Endometrium (tissue), 2 donors: ENCODE measurements around the gene PDZD2.
"Not testable (repeated sequence)": the region's sequence is repeated elsewhere in the genome, so short reads cannot be mapped to it uniquely, and the experiment has no call there.

Experiments used
- FAIRE-seq: peaks from 2 replicates; lab custom pipeline; 2012; peaks lifted over from hg19 to GRCh38; lab: Jason Lieb, UNC
- donor health status: control.
- donor health status: control.

The PDZD2 gene

DNA sequence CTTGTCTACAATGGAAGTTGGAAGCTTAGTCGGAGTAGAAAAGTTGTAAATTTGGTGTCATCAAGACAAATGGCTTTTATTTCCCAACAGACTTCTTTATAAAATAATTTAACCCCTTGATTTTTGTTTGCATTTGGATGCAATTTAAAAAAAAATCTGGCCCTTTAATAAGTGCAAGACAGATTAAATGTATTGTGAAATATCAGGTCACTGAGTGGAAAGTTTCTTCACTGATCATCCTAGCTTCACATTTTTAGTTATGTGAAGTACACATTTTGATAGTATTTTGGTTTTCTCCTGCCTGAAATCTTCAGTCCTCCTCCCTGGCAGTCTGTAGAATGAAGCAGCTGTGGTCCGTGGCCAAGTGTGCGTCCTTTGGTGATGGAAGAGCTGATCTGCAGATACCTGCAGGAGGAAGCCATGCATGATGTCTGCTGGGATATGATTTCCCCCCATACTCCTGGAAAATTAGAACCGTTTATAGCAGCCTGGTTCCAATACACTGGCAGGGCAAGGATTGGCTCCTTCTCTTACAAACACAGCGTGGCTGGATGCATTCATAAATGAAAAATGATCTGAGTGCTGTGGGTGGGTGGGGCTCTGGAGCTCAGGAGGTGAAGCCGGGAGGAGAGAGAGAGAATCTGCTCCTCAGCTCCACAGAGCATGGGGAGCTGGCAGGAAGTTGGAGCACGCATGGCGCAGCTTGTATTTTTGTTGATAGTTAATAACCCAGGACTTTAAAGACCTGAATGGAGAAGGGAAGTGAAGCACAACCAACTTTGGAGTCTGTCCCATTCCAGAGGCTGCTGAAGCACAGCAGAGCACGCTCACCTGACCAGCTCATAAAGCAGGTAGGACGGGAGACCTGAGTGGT is 296.8 kb downstream of the PDZD2 start:
- FAIRE-seq = no peak

DNA sequence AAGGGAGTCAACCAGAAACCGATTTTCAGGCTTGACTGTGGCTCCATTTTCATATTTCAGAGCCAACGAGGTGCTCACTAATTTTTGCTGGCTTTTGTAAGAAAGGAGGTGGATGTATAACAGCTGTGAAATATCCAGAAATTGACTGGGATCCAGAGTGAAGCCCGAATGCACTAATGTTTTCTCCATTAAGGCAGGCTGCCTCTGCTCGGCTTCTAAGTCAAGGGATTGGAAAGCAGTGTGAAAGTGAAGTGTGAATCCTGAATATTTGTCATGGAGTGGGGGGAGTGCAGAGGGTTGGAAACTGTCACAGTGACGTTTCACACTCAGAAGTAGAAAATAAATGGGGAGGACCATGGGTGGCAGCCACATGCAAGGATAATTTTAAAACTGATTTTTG is 297.8 kb downstream of the PDZD2 start:
- FAIRE-seq = no peak

DNA sequence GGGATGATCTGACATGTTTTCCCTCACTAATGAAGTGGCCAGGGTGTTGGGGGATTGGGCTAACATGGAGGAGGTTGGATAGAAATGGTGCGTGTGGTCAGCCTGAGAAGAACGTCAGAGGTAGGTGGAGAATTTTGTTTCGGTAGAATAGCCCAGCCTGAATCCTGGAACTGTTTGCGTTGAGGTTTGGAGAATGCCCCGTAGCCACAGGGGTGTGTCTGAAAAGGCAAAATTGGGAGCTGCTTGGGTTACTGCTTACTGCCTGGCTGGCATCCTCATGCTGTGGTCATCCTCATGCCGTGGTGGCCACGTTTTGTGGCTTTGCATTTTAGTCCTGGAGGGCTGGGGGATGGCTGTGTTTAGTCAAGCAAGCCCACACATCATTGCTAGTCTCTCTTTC is 298.3 kb downstream of the PDZD2 start:
- FAIRE-seq = no peak

DNA sequence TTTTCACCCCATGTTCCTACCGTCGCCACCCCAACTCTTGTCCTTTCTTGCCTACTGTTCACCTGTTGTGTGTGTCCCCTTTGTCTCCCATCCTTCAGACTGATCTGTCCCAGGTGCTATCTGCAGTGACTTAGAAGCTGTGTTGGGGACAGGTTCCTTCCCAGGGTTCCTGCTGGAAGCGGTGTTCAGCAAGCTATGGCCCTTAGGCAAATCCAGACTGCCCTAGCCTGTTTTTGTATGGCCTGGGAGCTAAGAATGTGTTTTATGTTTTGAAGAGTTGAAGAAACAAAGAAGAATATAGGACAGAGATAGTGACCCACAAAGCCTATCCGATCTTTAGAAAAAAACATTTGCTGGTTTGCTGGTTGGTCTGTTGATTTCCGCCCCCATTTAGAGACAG is 298.8 kb downstream of the PDZD2 start:
- no peak for FAIRE-seq

DNA sequence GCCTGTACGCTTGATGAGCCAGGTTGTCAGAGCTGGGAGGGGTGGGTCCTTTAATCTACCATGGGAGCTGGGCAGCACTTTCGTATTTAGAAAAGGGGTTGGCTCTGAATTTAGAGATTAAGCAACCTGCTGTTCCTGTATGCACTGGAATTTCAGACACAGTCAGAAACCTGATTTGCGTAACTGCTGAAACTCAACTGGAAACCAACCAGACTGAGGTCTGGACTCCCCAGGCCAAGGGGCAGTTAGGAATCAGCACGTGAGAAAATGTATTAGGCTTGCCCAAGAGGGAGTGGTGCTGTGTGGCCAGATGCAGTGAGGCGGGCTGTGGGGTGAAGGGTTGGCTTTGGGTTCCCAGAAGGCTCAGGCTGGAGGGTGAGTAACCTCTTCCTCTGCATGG is 300.2 kb downstream of the PDZD2 start:
- no peak for FAIRE-seq

DNA sequence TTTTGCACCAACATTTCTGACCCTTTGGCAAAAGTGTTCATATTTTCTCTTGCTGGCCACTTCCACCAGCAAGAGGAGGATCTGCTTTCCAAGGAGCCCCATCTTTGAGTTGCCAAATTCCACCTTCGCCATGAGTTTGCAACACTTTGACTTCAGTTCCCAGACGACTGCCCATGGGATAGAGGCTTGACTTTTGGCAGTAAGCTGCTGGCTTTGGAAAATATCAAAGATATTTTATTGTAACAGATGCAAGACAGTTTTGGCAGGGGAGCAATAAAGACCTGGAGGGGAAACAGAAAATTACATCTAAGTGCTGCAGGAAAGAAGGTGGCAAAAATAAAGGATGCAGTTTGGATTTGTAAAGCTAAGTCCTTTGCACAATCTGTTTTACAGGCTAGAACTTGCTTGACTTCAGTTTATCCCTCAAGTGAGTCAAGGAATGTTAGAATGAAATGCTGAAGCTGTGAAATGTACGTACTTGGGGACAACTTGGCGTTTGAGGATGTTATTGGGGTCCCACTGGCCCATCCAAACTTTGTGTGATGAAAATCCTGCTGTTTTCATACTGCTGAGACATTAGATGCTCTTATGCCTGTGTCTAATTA is 302.3 kb downstream of the PDZD2 start:
- no peak for FAIRE-seq

DNA sequence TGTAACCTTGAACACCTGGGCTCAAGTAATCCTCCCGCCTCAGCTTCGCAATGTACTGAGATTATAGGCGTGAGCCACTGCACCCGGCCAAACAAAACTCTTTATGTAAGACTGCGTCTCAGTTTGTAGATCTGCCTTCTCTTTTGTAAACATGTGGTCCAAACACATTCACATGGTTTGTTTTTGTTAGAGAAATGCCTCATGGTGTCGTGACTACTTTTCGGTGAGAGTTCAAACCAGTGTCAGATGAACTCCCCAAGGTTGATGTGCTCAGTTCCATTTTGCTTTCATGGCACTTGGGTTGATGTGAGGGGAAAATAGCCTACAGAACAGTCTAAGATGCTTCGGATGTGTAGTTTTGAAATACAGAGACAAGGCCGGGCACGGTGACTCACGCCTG is 303.6 kb downstream of the PDZD2 start:
- no peak for FAIRE-seq

DNA sequence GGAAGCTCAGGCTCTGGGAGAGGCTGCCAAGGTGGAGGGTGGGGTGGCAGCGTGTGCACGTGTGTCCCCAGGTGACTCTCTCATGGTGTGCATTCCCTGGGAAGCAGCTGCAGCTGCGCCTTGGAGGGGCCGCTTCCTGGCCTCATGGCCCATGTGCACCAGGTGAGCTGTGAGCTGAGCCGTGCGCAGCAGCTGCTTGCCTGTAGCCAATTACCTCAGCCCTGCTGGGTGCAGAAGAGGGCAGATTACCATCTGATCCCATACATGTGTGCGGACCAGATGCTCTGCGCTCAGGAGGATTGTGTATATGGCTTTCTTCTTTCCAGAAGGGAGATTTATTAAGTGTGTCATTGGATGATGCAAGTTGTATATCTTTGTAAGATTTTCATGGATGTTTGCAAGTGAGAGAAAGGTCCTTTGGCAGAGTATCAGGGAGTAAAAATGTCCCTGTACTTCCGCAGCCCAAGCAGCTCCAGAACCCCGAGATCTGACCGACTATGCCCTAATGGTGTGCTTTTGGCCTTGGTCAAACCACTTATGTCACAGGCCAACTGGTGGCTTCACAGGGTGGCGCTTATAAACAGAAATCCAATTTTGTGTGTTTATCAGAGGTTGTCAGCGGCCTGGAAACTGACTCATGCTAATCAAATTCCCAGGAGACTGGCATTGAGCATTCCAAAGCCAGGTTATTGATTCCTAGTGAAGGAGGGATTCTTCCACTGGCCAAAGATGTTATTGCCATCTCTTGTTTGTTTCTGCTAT is 305.9 kb downstream of the PDZD2 start:
- FAIRE-seq = no peak

DNA sequence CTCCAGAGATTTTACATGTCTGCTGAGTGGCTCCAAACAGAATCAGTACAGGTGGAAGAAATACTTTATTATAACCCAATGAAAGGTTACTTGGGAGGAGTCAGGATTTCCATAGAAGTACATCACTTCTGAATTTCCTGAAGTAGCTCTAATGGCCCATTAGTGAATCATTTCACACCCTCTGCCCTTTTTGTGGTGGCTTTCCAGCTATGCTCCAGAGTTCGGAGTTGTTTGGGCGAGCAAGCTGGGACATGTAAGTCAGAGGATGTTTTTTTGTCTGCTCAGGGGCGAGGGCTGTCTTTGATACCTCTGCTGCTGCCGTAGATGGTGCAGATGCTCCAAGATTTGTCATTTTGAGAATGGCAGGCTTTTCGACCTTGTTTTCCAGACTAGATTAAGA is 309.1 kb downstream of the PDZD2 start:
- no peak for FAIRE-seq

DNA sequence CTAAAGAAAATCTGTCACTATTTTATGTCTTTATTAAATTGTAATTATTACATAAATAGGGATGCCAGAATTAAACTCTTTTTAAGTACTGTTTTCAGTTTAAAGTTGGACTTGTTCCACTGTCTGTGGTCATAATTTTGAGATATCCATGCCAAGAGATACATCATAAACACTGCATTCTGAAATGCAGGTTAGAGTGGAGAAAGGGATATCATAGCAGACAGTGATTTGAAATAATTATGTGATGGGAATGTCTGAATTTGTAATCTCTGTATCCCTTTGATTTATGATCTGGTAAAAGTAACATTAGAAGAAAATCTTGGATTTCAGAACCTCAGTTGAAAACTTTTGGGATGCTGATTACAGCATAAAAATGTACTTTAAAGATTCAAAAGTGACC is 313.1 kb downstream of the PDZD2 start:
- peak; percentile 70 for FAIRE-seq

DNA sequence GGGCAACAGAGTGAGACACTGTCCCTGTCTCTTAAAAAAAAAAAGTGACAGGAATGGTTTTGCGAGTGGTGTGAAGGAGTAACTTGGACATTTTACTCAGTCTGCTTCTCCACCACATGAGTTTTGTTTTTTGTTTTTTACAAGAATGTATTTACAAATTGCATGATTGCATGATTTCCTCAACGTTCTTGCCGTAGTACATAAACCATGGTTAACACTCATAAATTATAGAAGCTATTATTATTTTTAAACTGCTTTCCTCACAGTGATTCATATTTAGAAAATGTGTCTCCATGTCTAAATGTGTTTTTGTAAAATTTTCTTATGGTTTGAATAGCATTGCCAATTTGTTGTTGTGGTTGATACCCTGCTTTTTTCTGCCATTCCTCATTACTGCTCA is 315.2 kb downstream of the PDZD2 start:
- FAIRE-seq = peak; percentile 85

DNA sequence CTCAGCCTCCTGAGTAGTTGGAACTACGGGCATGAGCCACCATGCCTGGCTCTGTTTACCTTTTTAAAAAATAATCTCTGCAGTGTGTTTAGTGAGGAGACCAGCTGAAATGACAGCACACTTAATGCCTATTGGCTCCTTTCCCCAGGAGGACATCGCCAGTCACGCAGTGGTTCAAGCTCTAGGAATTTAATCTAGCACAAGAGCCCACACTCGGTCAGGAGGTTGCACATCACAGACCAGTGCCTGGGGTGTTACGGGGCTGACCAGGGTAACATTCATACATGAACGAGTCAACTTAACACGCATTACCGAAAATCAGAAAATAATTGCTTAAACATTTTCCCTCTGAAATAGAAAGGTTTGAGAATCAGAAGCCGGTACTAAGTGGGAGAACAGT is 318.2 kb downstream of the PDZD2 start:
- FAIRE-seq = no peak

DNA sequence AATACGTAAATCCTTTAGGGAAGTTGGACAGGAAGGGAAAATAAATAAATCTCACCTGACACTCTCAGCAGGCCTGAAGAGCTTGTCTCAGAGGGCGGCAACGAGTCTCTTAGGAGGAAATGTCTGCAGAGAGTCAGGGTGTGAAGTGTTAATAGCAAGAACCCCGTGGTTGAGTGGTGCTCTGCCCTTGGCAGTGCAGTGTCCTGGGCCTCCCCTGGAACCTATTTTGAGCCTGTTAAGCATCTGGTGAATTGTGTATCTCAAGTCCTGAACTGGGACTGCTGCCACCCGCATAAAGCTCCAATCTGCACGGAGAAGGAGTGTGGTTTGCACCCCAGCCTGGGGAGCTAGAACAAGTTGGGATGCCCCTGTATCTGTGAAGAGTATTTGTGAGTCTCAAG is 323.4 kb downstream of the PDZD2 start:
- FAIRE-seq = no peak

DNA sequence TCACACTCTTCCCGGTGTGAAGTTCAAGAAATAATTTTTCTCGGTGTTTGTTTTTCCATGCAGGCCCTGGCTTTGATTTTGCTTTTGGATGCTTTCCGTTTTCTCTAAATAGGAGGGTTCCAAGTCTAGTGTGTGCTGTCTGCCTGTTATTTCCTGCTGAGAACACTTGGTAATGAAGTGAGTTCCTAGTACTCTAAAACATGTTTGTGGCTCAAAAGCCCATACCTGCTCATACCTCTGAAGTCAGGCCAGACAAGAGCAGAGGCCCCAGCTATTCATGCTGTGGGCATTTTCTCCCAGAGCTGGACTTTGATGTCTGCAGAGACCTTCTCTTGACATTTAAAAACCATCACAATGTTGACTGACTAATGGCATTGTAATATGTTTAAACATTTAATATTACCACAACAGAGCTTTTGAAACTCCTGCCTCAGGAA is 324.0 kb downstream of the PDZD2 start:
- no peak for FAIRE-seq

DNA sequence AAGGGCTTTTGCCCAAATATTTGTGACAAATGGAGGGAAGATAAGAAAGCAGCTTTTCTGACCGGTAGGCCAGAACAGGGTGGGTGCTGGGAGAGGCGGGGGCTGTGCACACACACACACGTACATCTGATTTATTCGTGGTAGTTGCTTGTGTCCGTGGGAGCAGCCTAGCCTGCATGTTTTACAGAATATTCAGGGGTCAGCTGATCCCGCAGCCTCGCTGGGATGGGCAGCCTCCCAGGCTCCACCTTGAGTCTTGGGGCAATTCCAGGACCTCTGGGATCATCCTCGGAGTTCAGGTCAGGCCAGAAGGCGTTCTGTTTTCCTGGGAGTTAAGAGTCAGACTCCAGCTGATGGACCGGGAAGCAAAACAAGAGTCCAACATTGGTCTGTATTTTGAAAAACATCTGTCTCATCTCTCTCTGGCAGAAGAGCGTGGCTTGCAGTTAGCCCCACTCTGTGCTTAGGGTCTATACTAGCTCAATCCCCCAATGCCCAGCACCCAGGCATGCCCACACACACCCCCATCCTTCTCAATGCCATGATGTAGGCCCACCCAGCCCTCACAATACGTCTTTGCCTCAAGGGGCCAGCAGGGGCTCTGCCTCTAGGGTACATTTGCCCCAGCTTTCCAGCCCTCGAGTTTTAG is 324.6 kb downstream of the PDZD2 start:
- no peak for FAIRE-seq

DNA sequence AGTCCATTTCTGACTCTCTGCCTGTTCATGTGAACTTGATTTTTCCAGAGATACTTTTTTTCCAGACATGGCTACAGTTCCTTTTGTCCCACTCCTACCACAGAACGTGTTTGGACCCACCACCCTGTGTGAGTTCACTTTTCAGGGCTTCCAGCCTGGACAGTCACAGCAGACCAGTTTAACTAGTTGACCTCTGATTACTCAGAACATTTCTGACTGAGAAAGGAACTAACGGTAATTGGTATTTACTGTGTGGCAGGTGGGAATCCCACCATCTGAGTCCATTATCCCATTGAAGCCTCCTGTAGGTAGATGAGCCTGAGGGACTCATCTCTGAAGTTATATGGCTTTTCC is 325.1 kb downstream of the PDZD2 start:
- FAIRE-seq = no peak

DNA sequence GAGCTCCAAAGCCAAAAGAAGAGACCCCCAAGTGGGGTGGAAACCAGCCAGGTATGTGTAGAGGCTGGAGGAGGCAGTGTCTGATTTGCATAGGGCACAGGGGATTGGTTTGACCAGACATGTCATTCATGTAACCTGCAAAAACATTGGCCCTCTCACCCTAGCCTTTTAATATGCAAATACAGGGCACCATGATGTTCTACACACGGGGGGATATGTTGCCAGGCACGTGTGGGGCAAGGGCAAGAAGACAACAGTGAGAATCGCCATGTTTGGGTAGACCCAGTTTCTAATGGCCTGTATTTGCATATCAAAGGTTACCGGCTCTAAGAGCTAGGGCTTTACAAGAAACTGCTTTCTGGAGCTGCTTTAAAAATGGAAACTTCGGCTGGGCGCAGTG is 326.3 kb downstream of the PDZD2 start:
- no peak for FAIRE-seq

DNA sequence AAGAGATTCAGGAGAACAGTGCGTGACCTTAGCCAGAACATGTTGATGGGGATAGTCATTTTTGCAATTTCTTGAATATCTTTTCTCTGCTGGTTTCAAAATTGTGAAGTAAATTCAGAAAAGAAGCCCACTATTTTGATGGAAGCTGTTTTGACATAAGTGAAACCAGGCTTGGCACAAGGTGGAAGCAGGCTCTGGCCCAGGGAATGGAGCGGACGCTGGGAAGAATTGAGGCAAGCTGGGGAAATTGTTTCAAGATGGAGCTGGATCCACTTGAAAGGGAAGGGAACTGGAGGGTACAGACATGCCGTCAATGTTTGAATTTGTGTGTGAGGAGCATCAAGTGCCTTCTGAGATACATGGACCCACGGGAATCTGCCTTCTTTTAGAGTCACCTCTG is 328.0 kb downstream of the PDZD2 start:
- FAIRE-seq = no peak

DNA sequence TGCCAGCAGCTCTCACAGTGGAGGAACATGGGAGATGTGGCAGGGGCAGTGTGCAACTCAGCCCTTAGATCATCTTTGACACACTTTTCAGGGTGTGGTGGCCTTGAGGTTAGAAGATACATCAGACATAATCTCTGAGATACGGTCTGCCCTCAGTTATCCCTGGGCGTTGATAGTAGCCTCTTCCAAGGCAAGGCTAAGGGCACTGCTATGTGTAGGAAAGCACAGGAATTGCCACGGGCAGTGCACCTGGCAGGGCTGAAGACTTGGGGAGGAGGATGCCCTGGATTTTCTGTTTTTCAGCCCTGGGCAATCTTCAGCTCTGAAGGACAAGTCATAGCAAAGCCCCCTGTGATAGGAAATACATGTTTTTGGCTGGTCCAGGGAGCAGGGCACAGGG is 328.5 kb downstream of the PDZD2 start:
- no peak for FAIRE-seq

DNA sequence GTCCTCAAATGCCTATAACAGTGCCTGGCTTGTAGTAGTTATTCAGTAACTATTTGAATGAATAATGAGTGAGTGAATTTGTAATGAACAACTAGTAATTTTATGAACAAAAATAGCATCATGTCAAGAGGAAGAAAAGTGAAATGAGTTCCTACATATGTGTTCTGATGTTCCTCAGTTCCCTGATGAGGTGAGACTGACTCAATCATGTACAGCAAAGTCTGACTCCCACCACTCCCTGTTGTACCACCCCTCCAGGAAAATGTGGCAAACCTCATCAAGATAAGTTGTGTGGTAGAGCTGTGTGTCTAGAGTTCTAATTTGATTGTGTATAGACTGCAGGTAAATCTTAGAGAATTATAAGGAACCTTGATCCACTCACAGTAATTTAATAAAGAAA is 333.6 kb downstream of the PDZD2 start:
- FAIRE-seq = no peak

DNA sequence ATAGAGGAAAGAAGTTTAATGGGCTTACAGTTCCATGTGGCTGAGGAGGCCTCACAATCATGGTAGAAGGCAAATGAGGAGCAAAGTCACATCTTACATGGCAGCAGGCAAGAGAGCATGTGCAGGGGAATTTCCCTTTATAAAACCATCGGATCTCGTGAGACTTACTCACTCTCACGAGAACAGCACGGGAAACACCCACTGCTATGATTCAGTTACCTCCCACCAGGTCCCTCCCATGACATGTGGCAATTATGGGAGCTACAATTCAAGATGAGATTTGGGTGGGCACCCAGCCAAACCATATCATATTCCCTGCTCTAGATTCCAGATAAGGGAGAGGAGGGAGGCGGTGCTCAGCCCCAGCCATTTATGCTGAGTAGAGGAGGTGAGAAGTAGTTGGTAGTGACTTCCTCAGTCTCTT is 336.3 kb downstream of the PDZD2 start:
- FAIRE-seq = not testable (repeated sequence)

DNA sequence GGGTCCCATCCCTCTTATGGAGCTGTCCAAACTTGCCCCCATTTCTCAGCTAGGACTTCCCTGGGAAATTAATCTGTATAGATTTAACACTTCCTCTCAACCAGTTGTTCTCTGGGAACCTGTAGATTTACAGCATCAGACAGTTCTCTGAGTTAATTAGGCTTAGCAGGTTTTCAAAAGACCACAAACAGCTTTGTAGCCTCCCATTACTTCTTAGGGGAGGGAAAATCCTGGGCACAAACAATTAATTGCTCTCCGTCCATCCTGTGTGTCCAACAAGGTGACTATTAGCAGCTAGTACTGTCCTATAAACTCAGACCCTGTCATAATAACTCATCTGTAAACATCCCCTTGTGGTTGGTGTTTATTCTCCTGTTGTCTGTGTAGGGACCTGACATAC is 337.2 kb downstream of the PDZD2 start:
- no peak for FAIRE-seq
